ENCODE measurements around the gene ZFPL1.

ZFPL1 gene

GRCh38 chr11:65130631-65131416, 46.8 kb downstream of the ZFPL1 start:
- no peak for DNase-seq (ENCODE audit: low spot score)

- no peak for DNase-seq (ENCODE audit: low spot score)
Observed at GRCh38 chr11:65131417-65131776, 47.4 kb downstream of the ZFPL1 start.

GRCh38 chr11:65131895-65132237, 47.8 kb downstream of the ZFPL1 start:
- no peak for DNase-seq (ENCODE audit: low spot score)

- no peak for DNase-seq (ENCODE audit: low spot score)
Observed at GRCh38 chr11:65132238-65132987, 48.4 kb downstream of the ZFPL1 start.

- no peak for DNase-seq (ENCODE audit: low spot score)
Observed at GRCh38 chr11:65132988-65133700, 49.1 kb downstream of the ZFPL1 start.

GRCh38 chr11:65133724-65134123, 49.7 kb downstream of the ZFPL1 start:
- no peak for DNase-seq (ENCODE audit: low spot score)

- peak; percentile 76 for DNase-seq (ENCODE audit: low spot score)
Observed at GRCh38 chr11:65134240-65134951, 50.4 kb downstream of the ZFPL1 start, which contains the start of gene SYVN1. TSS of gene SYVN1 (minus strand) at chr11:65134519. CDS start at chr11:65133601, 918 bp downstream.

- DNase-seq (ENCODE audit: low spot score), result peak; percentile 97
Observed at GRCh38 chr11:65134952-65135632, 51.1 kb downstream of the ZFPL1 start.

GRCh38 chr11:65135633-65136145, 51.7 kb downstream of the ZFPL1 start:
- no peak for DNase-seq (ENCODE audit: low spot score)

- no peak for DNase-seq (ENCODE audit: low spot score)
Observed at GRCh38 chr11:65136515-65137096, 52.6 kb downstream of the ZFPL1 start.
